Spleen (tissue), 7 donors: ENCODE measurements around the gene TNFSF4.
"Not testable (repeated sequence)": the region's sequence is repeated elsewhere in the genome, so short reads cannot be mapped to it uniquely, and the experiment has no call there.

Experiments used
- POLR2A ChIP-seq, 3 donors: fragments of 450-650 bp; IDR thresholded peaks; one replicate each; pipeline ENCODE4 v1.5.1; 2017; ENCODE audit warnings: antibody characterized with exemption in 3 of 3, mild to moderate bottlenecking in 1 of 3
- POLR2AphosphoS5 ChIP-seq, 3 donors: sonication (generic); formaldehyde crosslinking; IDR thresholded peaks; one replicate each; pipeline ENCODE4 v1.5.1; 2017; ENCODE audit warnings: antibody characterized with exemption in 3 of 3
- TF ChIP-seq, protein P1 (sequence below), 11 experiments: fragments of 200-600 bp in 7 of 11; fragments of 450-650 bp in 4 of 11; sonication (generic) in 4 of 11; IDR thresholded peaks in 8 of 11; conservative IDR thresholded peaks in 3 of 11; 1 replicate in 7 of 11; 2 replicates in 4 of 11; pipeline versions ENCODE4 v1.4.0 to v1.8.0; 2016 to 2021; ENCODE audit warnings: antibody characterized with exemption in 11 of 11, inconsistent platforms in 4 of 11, mild to moderate bottlenecking in 1 of 11
- donor health status: DM: no; HTN: no; CAD: no; lungs with moderate emphysema.
- donor health status: DM: no; HTN: no; CAD: no.
- donor health status: DM: no; HTN: no; CAD: no.

- TF ChIP-seq, protein P1, sequence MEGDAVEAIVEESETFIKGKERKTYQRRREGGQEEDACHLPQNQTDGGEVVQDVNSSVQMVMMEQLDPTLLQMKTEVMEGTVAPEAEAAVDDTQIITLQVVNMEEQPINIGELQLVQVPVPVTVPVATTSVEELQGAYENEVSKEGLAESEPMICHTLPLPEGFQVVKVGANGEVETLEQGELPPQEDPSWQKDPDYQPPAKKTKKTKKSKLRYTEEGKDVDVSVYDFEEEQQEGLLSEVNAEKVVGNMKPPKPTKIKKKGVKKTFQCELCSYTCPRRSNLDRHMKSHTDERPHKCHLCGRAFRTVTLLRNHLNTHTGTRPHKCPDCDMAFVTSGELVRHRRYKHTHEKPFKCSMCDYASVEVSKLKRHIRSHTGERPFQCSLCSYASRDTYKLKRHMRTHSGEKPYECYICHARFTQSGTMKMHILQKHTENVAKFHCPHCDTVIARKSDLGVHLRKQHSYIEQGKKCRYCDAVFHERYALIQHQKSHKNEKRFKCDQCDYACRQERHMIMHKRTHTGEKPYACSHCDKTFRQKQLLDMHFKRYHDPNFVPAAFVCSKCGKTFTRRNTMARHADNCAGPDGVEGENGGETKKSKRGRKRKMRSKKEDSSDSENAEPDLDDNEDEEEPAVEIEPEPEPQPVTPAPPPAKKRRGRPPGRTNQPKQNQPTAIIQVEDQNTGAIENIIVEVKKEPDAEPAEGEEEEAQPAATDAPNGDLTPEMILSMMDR (IDR thresholded peaks at IDR 0.05 in 8 of 11, conservative IDR thresholded peaks at IDR 0.05 in 3 of 11): not testable (repeated sequence)
- not testable (repeated sequence) for TF ChIP-seq POLR2AphosphoS5, POLR2A (IDR thresholded peaks at IDR 0.05)
Measured at GRCh38 chr1:173234434-173234833, 27.3 kb upstream of the TNFSF4 start.
